Measurements from ENCODE around the gene SLCO1C1.

DNA sequence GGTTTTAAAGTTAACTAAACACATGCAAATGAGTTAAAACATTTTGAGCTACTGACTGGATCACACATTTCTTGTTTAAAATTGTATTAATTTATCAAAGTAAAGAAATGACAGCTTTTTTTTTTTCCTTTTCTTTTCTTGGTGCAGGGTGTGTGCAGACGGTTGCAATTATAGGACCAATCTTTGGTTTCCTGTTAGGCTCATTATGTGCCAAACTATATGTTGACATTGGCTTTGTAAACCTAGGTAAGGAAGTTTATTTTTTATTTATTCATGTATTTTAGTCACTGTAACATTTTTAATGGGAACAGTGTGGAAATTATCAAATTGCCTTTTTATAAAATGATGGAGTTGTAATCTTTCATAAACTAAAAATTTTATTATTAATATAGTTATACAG lies 21.9 kb downstream of the SLCO1C1 start:
- TF ChIP-seq, protein P1, sequence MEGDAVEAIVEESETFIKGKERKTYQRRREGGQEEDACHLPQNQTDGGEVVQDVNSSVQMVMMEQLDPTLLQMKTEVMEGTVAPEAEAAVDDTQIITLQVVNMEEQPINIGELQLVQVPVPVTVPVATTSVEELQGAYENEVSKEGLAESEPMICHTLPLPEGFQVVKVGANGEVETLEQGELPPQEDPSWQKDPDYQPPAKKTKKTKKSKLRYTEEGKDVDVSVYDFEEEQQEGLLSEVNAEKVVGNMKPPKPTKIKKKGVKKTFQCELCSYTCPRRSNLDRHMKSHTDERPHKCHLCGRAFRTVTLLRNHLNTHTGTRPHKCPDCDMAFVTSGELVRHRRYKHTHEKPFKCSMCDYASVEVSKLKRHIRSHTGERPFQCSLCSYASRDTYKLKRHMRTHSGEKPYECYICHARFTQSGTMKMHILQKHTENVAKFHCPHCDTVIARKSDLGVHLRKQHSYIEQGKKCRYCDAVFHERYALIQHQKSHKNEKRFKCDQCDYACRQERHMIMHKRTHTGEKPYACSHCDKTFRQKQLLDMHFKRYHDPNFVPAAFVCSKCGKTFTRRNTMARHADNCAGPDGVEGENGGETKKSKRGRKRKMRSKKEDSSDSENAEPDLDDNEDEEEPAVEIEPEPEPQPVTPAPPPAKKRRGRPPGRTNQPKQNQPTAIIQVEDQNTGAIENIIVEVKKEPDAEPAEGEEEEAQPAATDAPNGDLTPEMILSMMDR (optimal IDR thresholded peaks at IDR 0.05 in 1 of 3, IDR thresholded peaks at IDR 0.05 in 1 of 3, conservative IDR thresholded peaks at IDR 0.05 in 1 of 3; ENCODE audit: extremely low read depth in 1 of 3, insufficient read depth in 2 of 3, low read length in 3 of 3): no peak
- no peak for TF ChIP-seq EZH2 (IDR thresholded peaks at IDR 0.05; ENCODE audit: low read length)
